Nephron (organoid): Measurements from ENCODE around the gene CLK3.
"Not testable (repeated sequence)": the region's sequence is repeated elsewhere in the genome, so short reads cannot be mapped to it uniquely, and the experiment has no call there.

ENCODE experiments used
- H3K27ac Mint-ChIP-seq, 3 experiments: 2 replicates each; pipeline ENCODE4 v1.8.0; 2020; ENCODE audit warnings: mixed read lengths in 3 of 3, mild to moderate bottlenecking in 2 of 3, moderate library complexity in 1 of 3
- H3K27me3 Mint-ChIP-seq: 2 replicates; pipeline ENCODE4 v1.8.0; 2021; ENCODE audit warnings: low read depth, mild to moderate bottlenecking, moderate library complexity, mixed read lengths
- H3K36me3 Mint-ChIP-seq: 2 replicates; pipeline ENCODE4 v1.8.0; 2020; ENCODE audit warnings: low read depth, mixed read lengths
- H3K4me1 Mint-ChIP-seq: 2 replicates; pipeline ENCODE4 v1.8.0; 2020; ENCODE audit warnings: mixed read lengths
- H3K4me3 Mint-ChIP-seq, 3 experiments: 2 replicates each; pipeline ENCODE4 v1.8.0; 2020; ENCODE audit warnings: mild to moderate bottlenecking in 3 of 3, mixed read lengths in 3 of 3, moderate library complexity in 2 of 3
- H3K9me3 Mint-ChIP-seq: 2 replicates; pipeline ENCODE4 v1.8.0; 2020; ENCODE audit warnings: mixed read lengths
- TF ChIP-seq, protein P1 (sequence below), 3 experiments: fragments of 200-600 bp; sonication (generic); IDR thresholded peaks; one replicate each; pipeline ENCODE4 v1.5.0; 2021; ENCODE audit warnings: antibody characterized with exemption in 3 of 3; ENCODE audit not compliant: unreplicated experiment in 3 of 3

Gene CLK3

DNA sequence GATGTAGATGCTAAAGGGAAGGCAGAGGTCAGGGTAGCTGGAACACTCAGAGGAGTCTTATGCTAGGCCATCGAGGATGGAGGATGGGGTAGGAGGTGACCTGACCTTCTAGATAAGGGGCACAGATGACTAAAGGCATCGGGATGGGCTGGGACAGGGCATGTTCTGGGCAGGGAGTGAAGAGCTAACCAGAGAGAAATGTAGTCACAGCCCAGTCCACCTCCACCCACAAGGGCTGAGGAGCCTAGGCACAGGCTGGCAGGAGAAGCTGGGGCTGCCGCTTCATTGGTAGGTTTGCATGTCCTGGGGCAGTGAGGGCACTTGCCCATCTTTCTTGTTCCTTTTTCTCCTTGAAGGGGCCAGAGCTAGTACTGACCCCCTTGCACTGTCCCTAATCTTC, 12.6 kb downstream of the CLK3 start:
- H3K4me1 Mint-ChIP-seq, result peaks cover 11% of the 10 kb centered on the region
- no peaks in the 10 kb centered on the region for H3K27me3 Mint-ChIP-seq
- H3K27ac Mint-ChIP-seq, result no peak overlapping the region
- TF ChIP-seq, protein P1, sequence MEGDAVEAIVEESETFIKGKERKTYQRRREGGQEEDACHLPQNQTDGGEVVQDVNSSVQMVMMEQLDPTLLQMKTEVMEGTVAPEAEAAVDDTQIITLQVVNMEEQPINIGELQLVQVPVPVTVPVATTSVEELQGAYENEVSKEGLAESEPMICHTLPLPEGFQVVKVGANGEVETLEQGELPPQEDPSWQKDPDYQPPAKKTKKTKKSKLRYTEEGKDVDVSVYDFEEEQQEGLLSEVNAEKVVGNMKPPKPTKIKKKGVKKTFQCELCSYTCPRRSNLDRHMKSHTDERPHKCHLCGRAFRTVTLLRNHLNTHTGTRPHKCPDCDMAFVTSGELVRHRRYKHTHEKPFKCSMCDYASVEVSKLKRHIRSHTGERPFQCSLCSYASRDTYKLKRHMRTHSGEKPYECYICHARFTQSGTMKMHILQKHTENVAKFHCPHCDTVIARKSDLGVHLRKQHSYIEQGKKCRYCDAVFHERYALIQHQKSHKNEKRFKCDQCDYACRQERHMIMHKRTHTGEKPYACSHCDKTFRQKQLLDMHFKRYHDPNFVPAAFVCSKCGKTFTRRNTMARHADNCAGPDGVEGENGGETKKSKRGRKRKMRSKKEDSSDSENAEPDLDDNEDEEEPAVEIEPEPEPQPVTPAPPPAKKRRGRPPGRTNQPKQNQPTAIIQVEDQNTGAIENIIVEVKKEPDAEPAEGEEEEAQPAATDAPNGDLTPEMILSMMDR (IDR thresholded peaks at IDR 0.05; ENCODE audit: unreplicated experiment in 3 of 3), result no peak
- no peak overlapping the region for H3K4me3 Mint-ChIP-seq
- peaks cover 59% of the 10 kb centered on the region for H3K36me3 Mint-ChIP-seq
- no peaks in the 10 kb centered on the region for H3K9me3 Mint-ChIP-seq

DNA sequence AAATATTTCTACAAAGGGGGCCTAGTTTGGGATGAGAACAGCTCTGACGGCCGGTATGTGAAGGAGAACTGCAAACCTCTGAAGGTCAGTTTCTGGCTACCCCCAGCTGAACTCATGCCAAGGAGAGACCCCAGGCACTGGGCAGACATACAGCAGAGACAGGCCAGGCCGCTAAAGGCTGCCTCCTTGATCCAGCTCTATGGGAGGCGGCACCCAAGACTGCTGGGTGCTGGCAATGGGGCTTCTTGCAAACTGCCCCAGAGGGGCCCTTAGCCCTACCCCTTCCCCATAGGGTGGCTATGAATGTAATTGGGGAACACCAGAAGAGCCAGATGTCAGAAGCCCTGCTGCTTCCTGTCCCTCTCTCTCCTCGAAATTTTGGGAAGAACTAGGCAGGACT, 13.3 kb downstream of the CLK3 start:
- Mint-ChIP-seq H3K4me3 (no peak overlapping the region), H3K27ac (peak overlapping the region in 1 of 3 experiments; percentile 47), H3K4me1 (peaks cover 11% of the 10 kb centered on the region), H3K9me3 (no peaks in the 10 kb centered on the region), H3K27me3 (no peaks in the 10 kb centered on the region), H3K36me3 (peaks cover 57% of the 10 kb centered on the region)
- TF ChIP-seq, protein P1 (IDR thresholded peaks at IDR 0.05; ENCODE audit: unreplicated experiment in 3 of 3), result no peak

DNA sequence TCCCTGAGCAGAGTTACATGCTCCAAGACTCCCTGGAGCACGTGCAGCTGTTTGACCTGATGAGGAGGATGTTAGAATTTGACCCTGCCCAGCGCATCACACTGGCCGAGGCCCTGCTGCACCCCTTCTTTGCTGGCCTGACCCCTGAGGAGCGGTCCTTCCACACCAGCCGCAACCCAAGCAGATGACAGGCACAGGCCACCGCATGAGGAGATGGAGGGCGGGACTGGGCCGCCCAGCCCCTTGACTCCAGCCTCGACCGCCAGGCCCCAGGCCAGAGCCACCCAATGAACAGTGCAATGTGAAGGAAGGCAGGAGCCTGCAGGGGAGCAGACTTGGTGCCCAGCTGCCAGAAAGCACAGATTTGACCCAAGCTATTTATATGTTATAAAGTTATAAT, 14.1 kb downstream of the CLK3 start:
- peaks cover 11% of the 10 kb centered on the region for H3K4me1 Mint-ChIP-seq
- peaks cover 57% of the 10 kb centered on the region for H3K36me3 Mint-ChIP-seq
- H3K27ac Mint-ChIP-seq, H3K9me3 Mint-ChIP-seq, H3K4me3 Mint-ChIP-seq, H3K27me3 Mint-ChIP-seq: not testable (repeated sequence)

DNA sequence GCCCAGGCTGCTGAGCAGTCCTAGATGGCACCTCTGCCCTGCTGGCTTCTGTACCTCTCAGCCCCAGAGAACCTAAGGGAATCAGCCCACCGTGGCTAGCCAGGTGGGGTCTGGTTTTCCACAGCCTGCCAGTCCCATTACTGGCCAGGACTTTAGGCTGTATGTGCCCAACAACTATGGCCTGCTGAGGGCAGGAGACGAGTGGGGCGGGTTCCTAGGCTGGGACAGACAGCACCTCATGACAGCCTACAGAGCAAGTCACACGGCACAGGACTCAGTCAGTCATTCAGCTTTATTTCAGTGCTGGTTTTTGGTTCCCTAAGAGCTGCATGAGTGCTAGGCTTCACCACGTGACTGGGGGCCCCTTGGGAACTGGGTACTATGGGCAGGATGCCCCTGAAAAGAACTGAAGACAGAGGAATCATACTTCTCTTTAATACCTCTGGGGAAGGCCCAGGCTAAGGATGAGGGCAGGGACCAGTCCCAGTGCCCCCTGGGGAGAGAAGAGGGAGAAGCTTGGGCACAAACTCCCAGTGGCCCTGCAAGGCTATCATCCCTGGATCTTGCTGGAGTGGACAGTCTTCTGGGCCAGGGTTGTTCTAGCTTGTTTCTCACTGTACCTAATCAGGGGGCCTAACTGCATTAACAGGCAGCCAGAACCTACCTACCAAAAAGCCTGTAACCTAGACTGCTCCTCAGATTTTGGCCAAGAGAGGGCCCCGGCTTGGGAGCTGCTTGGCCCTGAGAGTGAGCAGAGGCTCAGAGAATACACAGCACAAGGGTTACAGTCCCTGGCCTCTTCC, 14.8 kb downstream of the CLK3 start:
- TF ChIP-seq, protein P1 (IDR thresholded peaks at IDR 0.05; ENCODE audit: unreplicated experiment in 3 of 3), result no peak
- Mint-ChIP-seq H3K27ac (no peak overlapping the region), H3K36me3 (peaks cover 54% of the 10 kb centered on the region), H3K4me3 (no peak overlapping the region), H3K27me3 (no peaks in the 10 kb centered on the region), H3K9me3 (no peaks in the 10 kb centered on the region), H3K4me1 (peaks cover 11% of the 10 kb centered on the region)

DNA sequence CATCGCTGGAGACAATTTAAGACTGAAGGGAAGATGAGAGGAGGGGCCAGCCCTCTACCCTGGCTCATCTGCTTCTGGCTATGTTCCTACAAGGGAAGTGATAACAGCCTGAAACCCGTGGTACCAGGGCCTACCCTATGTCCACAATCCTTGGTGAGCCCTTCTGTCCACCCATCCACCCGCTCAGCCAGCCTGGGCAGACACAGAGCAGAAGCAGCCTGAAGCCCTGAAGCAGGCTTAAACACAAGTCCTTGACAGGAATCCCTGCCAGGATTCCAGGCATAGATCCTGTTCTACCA, 15.4 kb downstream of the CLK3 start:
- Mint-ChIP-seq H3K4me3 (no peak overlapping the region), H3K27me3 (no peaks in the 10 kb centered on the region), H3K4me1 (peaks cover 11% of the 10 kb centered on the region), H3K27ac (no peak overlapping the region), H3K36me3 (peaks cover 52% of the 10 kb centered on the region), H3K9me3 (no peaks in the 10 kb centered on the region)
- TF ChIP-seq, protein P1 (IDR thresholded peaks at IDR 0.05; ENCODE audit: unreplicated experiment in 3 of 3), result no peak

DNA sequence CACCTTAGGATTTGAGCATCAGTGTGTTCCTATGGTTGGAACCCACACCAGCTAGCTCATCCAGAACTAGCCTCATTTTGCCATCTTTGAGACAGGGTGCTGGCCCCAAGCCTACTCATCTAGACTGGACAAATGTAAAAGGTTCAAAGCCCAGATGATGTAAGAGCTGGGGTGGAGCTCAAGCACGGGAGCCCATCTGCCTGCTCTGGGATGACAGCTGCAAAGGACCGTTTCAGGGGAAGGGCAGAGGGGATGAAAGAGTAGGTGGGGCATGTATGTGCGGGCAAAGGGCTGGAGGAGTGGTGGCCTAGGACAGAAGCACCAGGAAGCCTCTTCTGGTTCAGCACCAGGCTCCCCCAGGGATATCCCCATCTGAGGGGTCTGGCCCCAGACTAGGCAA, 15.8 kb downstream of the CLK3 start:
- no peak overlapping the region for H3K4me3 Mint-ChIP-seq
- H3K9me3 Mint-ChIP-seq, result no peaks in the 10 kb centered on the region
- no peaks in the 10 kb centered on the region for H3K27me3 Mint-ChIP-seq
- H3K36me3 Mint-ChIP-seq, result peaks cover 51% of the 10 kb centered on the region
- peaks cover 11% of the 10 kb centered on the region for H3K4me1 Mint-ChIP-seq
- TF ChIP-seq, protein P1 (IDR thresholded peaks at IDR 0.05; ENCODE audit: unreplicated experiment in 3 of 3), result no peak
- H3K27ac Mint-ChIP-seq, result no peak overlapping the region
